CD4-positive, alpha-beta T cell treated with Interleukin-12 subunit alpha and Interleukin-12 subunit beta, for 1 hour (primary cell): ENCODE data around the gene MGAT4B.
A peak's percentile ranks its signal among the peaks of the same experiment; 100 is the strongest.

Experiments
- DNase-seq: peaks from one replicate; pipeline ENCODE4 v3.0.0-alpha.2; 2020

Gene MGAT4B

GRCh38 chr5:179825655-179826182 is 19.1 kb upstream of the MGAT4B start:
- no peak for DNase-seq

GRCh38 chr5:179824745-179825112 is 18.1 kb upstream of the MGAT4B start:
- DNase-seq = no peak

- no peak for DNase-seq
Observed at GRCh38 chr5:179823937-179824744, 17.5 kb upstream of the MGAT4B start.

GRCh38 chr5:179822444-179822990 is 15.9 kb upstream of the MGAT4B start:
- no peak for DNase-seq

- no peak for DNase-seq
Observed at GRCh38 chr5:179822059-179822432, 15.4 kb upstream of the MGAT4B start.

GRCh38 chr5:179821298-179822058 is 14.8 kb upstream of the MGAT4B start:
- DNase-seq = peak; percentile 92

- DNase-seq = peak; percentile 89
Observed at GRCh38 chr5:179820483-179821297, 14.0 kb upstream of the MGAT4B start, which contains the start of gene SQSTM1. TSS of gene SQSTM1 (plus strand) at chr5:179820905. CDS start at chr5:179820937, 32 bp downstream.

GRCh38 chr5:179820127-179820482 is 13.4 kb upstream of the MGAT4B start:
- no peak for DNase-seq

- no peak for DNase-seq
Observed at GRCh38 chr5:179819296-179820126, 12.8 kb upstream of the MGAT4B start.

GRCh38 chr5:179818746-179819295 is 12.2 kb upstream of the MGAT4B start:
- DNase-seq = peak; percentile 93

GRCh38 chr5:179817890-179818745 is 11.5 kb upstream of the MGAT4B start:
- DNase-seq = no peak

- DNase-seq = no peak
Observed at GRCh38 chr5:179817470-179817840, 10.8 kb upstream of the MGAT4B start.

- no peak for DNase-seq
Observed at GRCh38 chr5:179816796-179817469, 10.3 kb upstream of the MGAT4B start.

GRCh38 chr5:179816401-179816795 is 9.7 kb upstream of the MGAT4B start:
- DNase-seq = no peak

GRCh38 chr5:179815491-179816249 is 9.0 kb upstream of the MGAT4B start:
- DNase-seq = no peak

GRCh38 chr5:179814090-179814489 is 7.4 kb upstream of the MGAT4B start:
- DNase-seq = no peak

- no peak for DNase-seq
Observed at GRCh38 chr5:179812997-179813607, 6.4 kb upstream of the MGAT4B start.

- DNase-seq = no peak
Observed at GRCh38 chr5:179812135-179812825, 5.6 kb upstream of the MGAT4B start.
